Panc1 (cell line): Measurements from ENCODE around the gene UXS1.
"Not testable (repeated sequence)": the region's sequence is repeated elsewhere in the genome, so short reads cannot be mapped to it uniquely, and the experiment has no call there.

Source experiments
- CTCF ChIP-seq: fragments of 450-650 bp; IDR thresholded peaks from 2 replicates; pipeline ENCODE4 v1.5.1; 2017; ENCODE audit warnings: mild to moderate bottlenecking
- POLR2AphosphoS5 ChIP-seq: IDR thresholded peaks from 2 replicates; pipeline ENCODE4 v1.6.1; 2012; ENCODE audit warnings: mild to moderate bottlenecking, low read depth, low read length, moderate library complexity

GRCh38 chr2:106239491-106239890 is 45.4 kb upstream of the UXS1 start:
- not testable (repeated sequence) for TF ChIP-seq CTCF, POLR2AphosphoS5
